ENCODE measurements around the gene TMTC1. TPM values are rescaled to one million over a fixed set of nuclear protein-coding genes. Genes with fewer than 3 reads are reported as not detected.

The TMTC1 gene
- total and polyA plus RNA-seq, 9 of the 15 experiments (the other 6 are each of a cell fraction or from before 2014, with no cell fraction given): under 0.01 to 0.18 (median 0.06) TPM; not detected in 2

GRCh38 chr12:29792132-29792531, 8.4 kb upstream of the TMTC1 start:
- POLR2A ChIA-PET: no interaction called here
- no TSS peak for BruUV-seq (replicated peaks)
- in situ Hi-C loops (cut with MboI) (no loop called here), intact Hi-C loops (cut with micrococcal nuclease) (no loop called here)
- FAIRE-seq (no peak), ATAC-seq (no peak), DNase-seq (ENCODE audit: extremely low read depth in 1 of 4, low spot score in 3 of 4) (no peak)
- Histone ChIP-seq H4K20me1 (replicated peaks; ENCODE audit: control insufficient read depth, insufficient read depth, low read length) (no peaks in the 10 kb centered on the region), H3K4me2 (ENCODE audit: insufficient read depth, low read length) (no peak overlapping the region), H3K27me3 (ENCODE audit: control insufficient read depth in 2 of 2, insufficient read depth in 2 of 2, low read length in 2 of 2) (no peaks in the 10 kb centered on the region), H3K36me3 (ENCODE audit: control insufficient read depth, insufficient read depth, low read length) (no peaks in the 10 kb centered on the region), H3K9ac (ENCODE audit: insufficient read depth in 1 of 2, low read depth in 2 of 2, low read length in 2 of 2) (no peak overlapping the region), H3K27ac (ENCODE audit: extremely low read depth, low read depth, low read length) (no peak overlapping the region), H3K9me3 (replicated peaks; ENCODE audit: control insufficient read depth, insufficient read depth, low read depth, low read length) (peaks cover 33% of the 10 kb centered on the region), H3K9me1 (ENCODE audit: control insufficient read depth, insufficient read depth, low read length) (no peaks in the 10 kb centered on the region), H3K4me3 (no peak overlapping the region), H3K79me2 (ENCODE audit: control insufficient read depth, insufficient read depth, low read length) (no peaks in the 10 kb centered on the region), H3K4me1 (replicated peaks in 1 of 2; ENCODE audit: control insufficient read depth in 2 of 2, insufficient read depth in 2 of 2, low read length in 2 of 2) (no peaks in the 10 kb centered on the region), H2AFZ (ENCODE audit: low read depth, low read length) (no peak overlapping the region)
- TF ChIP-seq ZBTB40 (IDR thresholded peaks at IDR 0.05) (no peak), ZBTB40 (CRISPR knock-in tag; IDR thresholded peaks at IDR 0.05) (no peak)
- 5% methylated on average over 10 of the region's 10 CpGs for WGBS (ENCODE audit: insufficient coverage, low coverage, missing lambda C conversion rate)
- CTCF ChIA-PET (ENCODE audit: low intra/inter-chr PET ratio): no interaction called here

Data from K562 (cell line).